Activated T-helper 1 cell treated with Interleukin-2 at 50 U/mL for 16 hours (primary cell): Measurements from ENCODE around the gene FLNB.

Source experiments
- DNase-seq: peaks from one replicate; pipeline ENCODE4 v3.0.0-alpha.2; 2020; ENCODE audit warnings: low read depth

The FLNB gene

GRCh38 chr3:58009026-58009748 lies 965 bp downstream of the FLNB start:
- DNase-seq: no peak

- no peak for DNase-seq
Measured at GRCh38 chr3:58009749-58010535, 1.7 kb downstream of the FLNB start.

GRCh38 chr3:58010562-58010961 lies 2.3 kb downstream of the FLNB start:
- no peak for DNase-seq

- DNase-seq: no peak
Measured at GRCh38 chr3:58011580-58011979, 3.4 kb downstream of the FLNB start.

DNA sequence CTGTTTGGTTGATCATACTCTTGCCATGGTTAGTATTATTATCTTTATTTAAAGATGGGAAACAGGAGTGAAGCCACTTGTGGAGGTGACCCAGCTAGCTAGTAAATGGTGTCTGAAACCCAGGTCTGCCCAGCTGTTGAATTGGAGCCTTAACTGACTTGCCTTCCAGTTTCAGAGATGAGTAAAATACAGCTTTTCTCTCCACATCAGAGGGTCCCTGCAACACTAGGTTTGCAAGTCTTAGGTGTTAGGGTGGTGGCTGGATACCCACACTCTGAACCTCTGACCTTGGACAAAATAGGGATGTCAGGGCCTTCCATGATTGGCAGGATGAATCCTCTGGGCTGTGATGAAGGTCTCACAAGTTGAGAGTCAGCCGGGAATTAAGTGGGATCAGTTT lies 4.1 kb downstream of the FLNB start:
- no peak for DNase-seq

DNA sequence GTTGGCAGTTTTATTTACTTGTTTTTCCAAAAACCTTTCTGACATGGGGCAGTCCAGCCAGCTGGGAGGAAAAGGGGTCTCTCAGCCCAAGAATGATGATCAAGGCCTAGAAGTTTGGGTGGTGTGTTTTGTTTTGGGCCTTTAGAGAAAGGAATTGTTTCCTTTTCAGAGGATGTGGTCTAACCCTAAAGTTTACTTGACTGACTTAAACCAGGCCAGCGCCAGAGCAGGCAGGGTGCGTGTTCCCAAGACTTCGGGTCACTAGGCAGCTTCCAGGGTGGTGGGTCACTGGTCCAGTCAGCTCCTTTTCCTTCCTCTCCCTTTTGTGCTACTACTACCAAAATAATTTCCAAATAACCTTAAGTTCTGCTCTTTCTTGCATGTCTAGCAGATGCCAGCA lies 4.9 kb downstream of the FLNB start:
- no peak for DNase-seq

DNA sequence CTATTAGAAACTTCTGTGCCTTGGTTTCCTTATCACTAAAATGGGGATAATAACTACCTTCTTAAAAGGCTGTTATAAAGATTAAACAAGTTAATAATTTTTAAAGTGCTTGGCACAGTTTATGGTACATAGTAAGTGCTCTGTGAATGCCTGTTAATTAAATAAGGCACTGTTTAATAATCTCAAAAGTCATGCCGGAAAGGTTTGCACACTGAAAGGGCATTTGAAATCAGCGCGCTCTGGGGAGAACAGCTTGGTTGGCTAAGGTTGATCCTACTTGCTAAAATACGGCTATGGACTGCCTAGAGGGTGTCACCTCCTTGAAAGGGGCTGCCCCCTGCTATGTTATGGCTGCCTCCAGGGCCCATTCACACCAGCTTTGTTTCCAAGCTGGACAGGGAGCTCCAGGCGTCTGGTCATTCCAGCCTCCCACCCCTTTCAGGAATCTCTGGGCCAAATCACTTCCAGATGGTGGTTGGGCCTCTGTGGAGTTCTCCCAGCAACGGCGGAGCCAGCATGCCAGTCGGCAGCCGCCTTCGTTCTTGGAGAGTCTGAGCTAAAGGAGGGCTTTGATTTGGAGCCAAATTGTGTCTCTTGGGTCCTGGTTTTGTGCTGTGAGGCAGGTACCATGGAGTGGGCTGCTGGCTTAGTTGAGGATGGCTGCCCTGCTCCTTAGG lies 5.9 kb downstream of the FLNB start:
- DNase-seq: no peak

DNA sequence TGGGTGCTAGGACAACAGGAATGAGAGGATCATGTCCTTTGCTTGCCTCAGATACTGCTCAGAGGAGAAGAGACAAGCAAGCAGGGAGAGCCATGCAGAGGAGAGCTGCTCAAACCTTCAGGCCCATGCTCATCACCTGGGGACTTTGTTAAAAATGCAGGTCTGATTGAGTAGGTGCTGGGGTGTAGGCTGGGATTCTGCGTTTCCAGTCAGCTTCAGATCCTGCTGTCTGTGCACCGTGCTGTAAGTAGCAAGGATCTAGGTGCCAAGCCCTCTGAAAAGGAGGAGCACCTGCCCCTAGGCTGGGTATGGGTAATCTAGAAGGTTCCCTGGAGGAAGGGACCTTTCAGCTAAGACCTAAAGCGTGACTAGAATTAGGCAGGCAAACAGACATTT lies 7.3 kb downstream of the FLNB start:
- DNase-seq: no peak

DNA sequence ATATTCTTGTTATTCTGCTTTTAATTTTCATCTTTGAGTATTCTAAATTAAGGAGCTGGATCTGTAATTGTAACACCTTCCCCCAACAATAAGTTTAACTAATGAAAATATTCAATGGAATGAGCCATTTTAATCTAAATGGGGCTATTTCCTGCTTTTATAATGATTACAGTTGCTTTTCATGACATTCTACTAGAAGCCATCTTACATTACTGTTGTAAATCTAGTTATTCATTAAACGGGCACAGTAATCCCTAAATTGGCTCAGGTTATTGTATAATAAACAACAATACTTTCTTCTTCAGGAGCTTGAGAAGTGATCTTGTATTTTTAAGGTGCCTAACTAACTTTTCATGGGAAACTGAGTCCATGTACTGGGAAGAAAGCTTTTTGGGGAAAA lies 8.5 kb downstream of the FLNB start:
- DNase-seq: no peak

DNA sequence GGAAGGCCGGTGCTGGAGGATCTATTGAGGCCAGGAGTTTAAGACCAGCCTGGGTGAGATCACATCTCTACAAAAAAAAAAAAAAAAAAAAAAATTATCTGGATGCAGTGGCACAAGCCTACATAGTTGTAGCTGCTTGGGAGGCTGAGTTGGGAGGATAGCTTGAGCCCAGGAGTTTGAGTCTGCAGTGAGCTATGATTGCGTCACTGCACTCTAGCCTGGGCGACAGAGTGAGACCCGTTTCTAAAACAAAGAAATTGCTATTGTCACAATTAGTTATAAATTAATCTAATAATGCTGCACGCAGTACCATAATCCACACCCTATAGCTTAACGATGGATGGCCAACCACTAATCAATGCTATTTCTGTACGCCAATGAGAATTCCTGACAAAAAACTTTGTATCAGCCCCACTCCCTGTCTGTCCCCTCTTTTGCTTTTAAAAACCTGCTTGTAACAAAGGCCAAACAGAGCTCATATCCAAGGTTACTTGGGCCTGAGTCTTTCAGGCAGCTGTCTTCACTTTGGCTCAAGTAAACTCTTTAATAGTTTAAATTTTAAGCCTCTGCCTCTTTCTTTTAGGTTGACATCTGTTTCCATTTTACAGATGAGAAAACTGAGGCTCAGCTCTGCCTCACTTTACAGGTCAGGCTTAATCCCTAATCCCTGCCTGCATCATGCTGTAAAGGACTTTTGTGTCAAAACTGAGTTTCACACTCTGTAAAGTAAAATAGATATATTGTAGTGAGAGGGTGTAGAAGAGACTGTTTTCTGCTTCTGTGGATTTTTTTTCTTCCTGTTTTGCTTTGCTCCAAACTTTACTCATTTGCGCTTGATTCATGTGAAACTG lies 10.9 kb downstream of the FLNB start:
- DNase-seq: no peak

DNA sequence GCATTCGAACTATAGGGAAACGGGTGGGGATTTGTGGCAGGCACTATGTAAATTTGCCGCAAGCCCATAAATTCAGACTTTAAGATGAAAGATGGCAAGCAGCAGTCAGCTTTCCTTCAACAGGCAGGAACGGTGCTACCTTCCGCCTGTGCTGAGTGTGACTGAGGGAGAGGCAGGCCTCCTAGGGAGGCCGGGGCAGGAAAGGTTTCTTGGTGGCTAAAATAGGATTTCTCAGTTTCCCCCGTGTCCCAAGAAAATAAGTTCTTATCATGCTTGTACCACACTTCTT lies 12.5 kb downstream of the FLNB start:
- DNase-seq: no peak

DNA sequence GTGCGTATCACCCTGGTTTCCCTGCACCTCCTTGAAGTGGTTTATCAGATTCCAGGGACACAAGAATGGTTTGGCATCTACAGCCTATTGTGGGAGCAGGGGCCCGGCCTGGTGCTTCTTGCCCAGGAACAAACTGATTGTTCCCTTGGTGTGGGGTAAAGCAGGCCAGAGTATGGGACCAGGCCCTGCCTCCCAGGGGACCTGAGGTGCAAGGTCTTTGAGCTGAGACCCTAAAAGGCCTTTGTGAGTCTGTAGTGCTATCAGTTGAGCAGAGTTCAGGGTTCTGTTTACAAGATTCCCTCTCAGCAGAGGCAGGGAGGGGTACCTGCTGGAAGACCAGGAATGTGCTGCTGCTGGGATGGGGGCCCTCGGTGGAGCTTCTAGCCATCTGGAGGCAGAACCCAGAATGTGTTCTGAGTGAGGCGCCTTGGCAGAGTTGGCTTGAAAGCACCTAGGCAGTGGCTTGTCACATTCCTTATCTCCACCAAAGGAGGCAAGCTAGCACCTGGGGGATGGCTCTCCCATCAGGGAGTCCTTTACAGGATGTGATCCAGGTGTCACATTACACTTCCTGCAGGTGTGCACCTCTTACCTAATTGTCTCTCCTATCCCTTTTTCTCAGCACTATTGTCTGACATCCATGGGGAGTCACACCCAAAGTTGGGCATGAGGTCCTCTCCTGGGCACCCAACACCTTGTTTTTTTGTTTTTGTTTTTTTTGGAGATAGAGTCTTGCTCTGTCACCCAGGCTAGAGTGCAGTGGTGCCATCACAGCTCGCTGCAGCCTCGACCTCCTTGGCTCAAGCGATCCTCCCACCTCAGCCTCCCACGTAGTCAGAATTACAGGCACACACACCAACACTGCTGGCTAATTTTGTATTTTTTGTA lies 13.1 kb downstream of the FLNB start:
- no peak for DNase-seq

GRCh38 chr3:58021962-58022361 lies 13.7 kb downstream of the FLNB start:
- DNase-seq: no peak

DNA sequence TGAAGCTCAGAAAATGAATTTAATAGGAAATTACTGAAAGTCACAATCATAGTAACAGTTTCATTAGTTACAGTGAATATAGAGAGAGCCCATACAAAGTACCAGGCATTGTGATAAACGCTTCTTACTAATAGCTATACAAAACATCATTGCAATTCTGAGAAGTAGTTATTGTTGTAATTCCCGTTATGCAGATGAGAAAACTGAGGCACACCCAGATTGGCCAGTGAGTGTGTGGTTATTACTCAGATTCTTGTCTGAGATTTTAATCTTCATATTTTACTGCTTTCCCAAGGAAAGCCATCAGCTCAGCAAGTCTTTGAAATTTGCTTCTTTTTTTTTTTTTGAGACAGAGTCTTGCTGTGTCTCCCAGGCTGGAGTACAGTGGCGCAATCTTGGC lies 14.3 kb downstream of the FLNB start:
- no peak for DNase-seq

DNA sequence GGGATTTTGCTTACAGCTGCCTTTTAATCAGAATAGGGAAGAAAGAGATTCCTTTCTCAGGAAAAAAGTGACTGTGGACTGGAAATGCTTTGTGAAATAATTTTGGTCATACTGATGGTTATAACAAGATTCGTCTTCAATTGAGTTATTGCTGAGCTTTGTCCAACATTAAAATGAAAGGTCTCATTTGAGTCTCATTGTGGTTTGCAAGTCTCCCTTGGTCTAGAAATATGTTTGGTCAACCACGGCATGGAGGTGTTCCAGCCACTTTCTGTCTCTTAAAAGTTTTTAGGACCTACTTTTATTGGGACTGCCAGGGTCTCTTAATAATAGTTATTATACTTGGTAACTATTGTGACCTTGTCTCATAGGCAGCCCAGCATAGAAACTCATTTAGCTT lies 15.3 kb downstream of the FLNB start:
- DNase-seq: no peak

- DNase-seq: no peak
Measured at GRCh38 chr3:58025406-58025805, 17.2 kb downstream of the FLNB start.

DNA sequence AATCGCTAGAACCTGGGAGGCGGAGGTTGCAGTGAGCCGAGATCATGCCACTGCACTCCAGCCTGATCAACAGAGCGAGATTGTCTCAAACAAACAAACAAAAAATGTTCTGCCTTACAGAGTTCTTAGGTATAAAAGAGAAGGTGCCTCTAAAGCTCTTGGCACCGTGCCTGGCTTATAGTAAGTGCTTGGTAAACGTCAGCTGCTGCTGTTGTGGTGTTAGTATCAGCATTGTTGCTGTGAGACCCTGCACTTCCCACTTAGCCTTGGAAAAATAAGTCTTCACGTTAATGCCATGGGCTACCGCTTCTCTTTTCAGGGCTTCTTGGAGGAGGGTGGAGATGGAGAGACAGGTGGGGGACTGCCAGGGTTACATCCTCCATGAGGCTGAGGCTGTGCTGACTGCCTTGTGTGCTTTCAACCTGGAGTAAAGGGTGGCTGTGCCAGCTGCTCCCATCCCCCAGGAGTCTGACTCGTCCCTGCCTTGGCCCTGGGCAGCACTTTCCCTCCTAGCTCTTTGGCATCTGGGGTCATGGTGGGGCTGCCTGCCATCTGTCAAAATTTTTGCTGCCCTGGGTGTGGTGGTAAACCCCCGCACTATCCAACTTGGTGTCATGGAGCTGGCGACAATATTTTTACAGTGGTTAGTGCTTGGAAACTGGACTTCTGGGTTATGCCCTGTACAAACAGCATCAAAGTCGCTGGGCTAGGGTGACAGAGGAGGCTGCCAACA lies 17.8 kb downstream of the FLNB start:
- DNase-seq: no peak

- no peak for DNase-seq
Measured at GRCh38 chr3:58026598-58026997, 18.4 kb downstream of the FLNB start.

DNA sequence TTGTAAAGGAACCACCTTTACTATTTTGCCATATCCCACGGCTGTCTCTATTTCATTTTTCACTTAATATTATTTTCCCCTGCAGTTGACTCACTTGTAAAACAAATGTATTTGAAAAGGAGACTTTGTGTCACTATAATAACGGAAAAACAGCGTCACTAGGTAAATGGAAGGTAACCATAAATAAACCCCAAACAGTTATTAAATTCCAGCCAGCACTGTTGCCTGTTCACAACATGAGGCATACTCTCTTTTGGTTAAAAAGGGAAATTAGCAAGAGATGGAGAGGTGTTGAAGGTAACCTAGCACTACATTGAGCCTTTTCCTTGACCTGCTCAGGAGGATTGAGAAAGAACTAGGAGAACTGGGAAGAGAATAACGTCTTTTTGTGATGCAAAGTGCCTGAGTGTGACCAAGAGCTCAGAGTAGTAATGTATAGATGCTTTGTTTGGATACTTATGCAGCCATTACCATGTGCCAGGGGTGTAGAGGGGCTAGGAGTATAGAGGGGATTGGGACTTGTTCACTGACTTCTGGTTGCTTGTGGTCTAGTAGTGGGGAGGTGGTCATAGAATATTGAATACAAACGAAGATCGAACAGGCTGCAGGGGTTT lies 19.6 kb downstream of the FLNB start:
- no peak for DNase-seq

DNA sequence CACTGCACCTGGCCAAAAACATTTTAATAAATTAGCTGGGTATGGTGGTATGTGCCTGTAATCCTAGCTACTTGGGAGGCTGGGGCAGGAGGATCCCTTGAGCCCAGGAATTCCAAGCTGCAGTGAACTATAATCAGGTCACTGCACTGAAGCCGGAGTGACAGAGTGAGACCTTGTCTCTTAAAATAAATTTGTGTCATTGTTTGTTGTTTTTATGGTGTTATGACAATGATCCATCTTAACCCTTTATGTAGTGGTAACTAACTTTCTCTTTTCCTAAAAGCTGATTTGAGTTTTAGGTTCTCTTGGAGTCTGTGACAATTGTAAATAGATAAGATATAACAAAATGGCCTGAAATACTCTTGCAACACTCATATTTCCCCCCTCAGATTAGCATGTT lies 20.7 kb downstream of the FLNB start:
- no peak for DNase-seq
